Fibroblast of lung (primary cell): ENCODE data around the gene ZNF618. TPM values are rescaled to one million over a fixed set of nuclear protein-coding genes. Genes with fewer than 3 reads are reported as not detected.

Experiments used
- DNase-seq, 2 donors: peaks; one replicate each; pipeline versions ENCODE4 v3.0.0 to v3.0.0-alpha.2; 2010; ENCODE audit warnings: low read depth in 2 of 2
- H2AFZ ChIP-seq: 2 replicates; pipeline ENCODE4 v1.5.1; 2012; ENCODE audit warnings: low read length, control low read depth, inconsistent platforms
- H3K27ac ChIP-seq: 2 replicates; pipeline ENCODE4 v1.5.1; 2011; ENCODE audit warnings: low read length, control low read depth; ENCODE audit not compliant: insufficient read depth
- H3K27me3 ChIP-seq: 2 replicates; pipeline ENCODE4 v1.5.1; 2011; ENCODE audit warnings: mild to moderate bottlenecking, low read length; ENCODE audit not compliant: control insufficient read depth, insufficient read depth
- H3K36me3 ChIP-seq: 2 replicates; pipeline ENCODE4 v1.5.1; 2011; ENCODE audit warnings: low read length; ENCODE audit not compliant: control insufficient read depth, insufficient read depth
- H3K4me1 ChIP-seq: 2 replicates; pipeline ENCODE4 v1.5.1; 2011; ENCODE audit warnings: low read length; ENCODE audit not compliant: control insufficient read depth, insufficient read depth; ENCODE audit errors: extremely low read depth
- H3K4me2 ChIP-seq: 2 replicates; pipeline ENCODE4 v1.5.1; 2011; ENCODE audit warnings: low read length, control low read depth; ENCODE audit not compliant: insufficient read depth; ENCODE audit errors: extremely low read depth
- H3K4me3 ChIP-seq, 4 experiments: fragments of 200-600 bp in 1 of 4; sonication (generic) in 1 of 4; replicated peaks in 1 of 4; 2 replicates each; pipeline ENCODE4 v1.5.1; 2011 to 2016; ENCODE audit warnings: low read length in 4 of 4, low read depth in 3 of 4, mild to moderate bottlenecking in 3 of 4, control low read depth in 2 of 4, inconsistent platforms in 1 of 4, mixed read lengths in 1 of 4; ENCODE audit not compliant: insufficient read depth in 1 of 4; ENCODE audit errors: control extremely low read depth in 1 of 4
- H3K79me2 ChIP-seq: 2 replicates; pipeline ENCODE4 v1.5.1; 2012; ENCODE audit warnings: mild to moderate bottlenecking, low read length, inconsistent platforms; ENCODE audit not compliant: control insufficient read depth, insufficient read depth
- H3K9ac ChIP-seq: 2 replicates; pipeline ENCODE4 v1.5.1; 2011; ENCODE audit warnings: mild to moderate bottlenecking, low read length, control low read depth; ENCODE audit not compliant: insufficient read depth
- H3K9me3 ChIP-seq: 2 replicates; pipeline ENCODE4 v1.5.1; 2012; ENCODE audit warnings: low read depth, low read length; ENCODE audit not compliant: control insufficient read depth, insufficient read depth
- H4K20me1 ChIP-seq: 2 replicates; pipeline ENCODE4 v1.5.1; 2011; ENCODE audit warnings: low read length; ENCODE audit not compliant: control insufficient read depth, insufficient read depth; ENCODE audit errors: extremely low read depth
- EZH2 ChIP-seq: IDR thresholded peaks from 2 replicates; pipeline ENCODE4 v1.5.1; 2012; ENCODE audit warnings: low read length, control low read depth, mild to moderate bottlenecking; ENCODE audit errors: missing control alignments
- polyA plus RNA-seq, 2 donors: library from polyadenylated mRNA; depleted of rRNA in 1 of 2; stranded (reverse) in 1 of 2; unstranded in 1 of 2; fragments of >200 nt; gene quantifications; 2 replicates each; pipeline ENCODE4 v1.2.1, GENCODE V29; 2011 to 2012; ENCODE audit warnings: missing spikeins in 1 of 2
- total RNA-seq: library from RNA; depleted of rRNA; stranded (reverse); fragments of >200 nt; gene quantifications from 2 replicates; pipeline ENCODE4 v1.2.1, GENCODE V29; 2014
- TF ChIP-seq, protein P1 (sequence below), 2 donors: IDR thresholded peaks in 1 of 2; conservative IDR thresholded peaks in 1 of 2; 1 replicate in 1 of 2; 2 replicates in 1 of 2; pipeline ENCODE4 v1.5.1; 2011 to 2012; ENCODE audit warnings: low read length in 2 of 2, control low read depth in 1 of 2, inconsistent platforms in 1 of 2, low read depth in 1 of 2, mild to moderate bottlenecking in 1 of 2

ZNF618 gene
- total and polyA plus RNA-seq, 2 donors (not counting 1 experiment from before 2014, with no cell fraction given): 6.6 to 8.6 TPM

DNA sequence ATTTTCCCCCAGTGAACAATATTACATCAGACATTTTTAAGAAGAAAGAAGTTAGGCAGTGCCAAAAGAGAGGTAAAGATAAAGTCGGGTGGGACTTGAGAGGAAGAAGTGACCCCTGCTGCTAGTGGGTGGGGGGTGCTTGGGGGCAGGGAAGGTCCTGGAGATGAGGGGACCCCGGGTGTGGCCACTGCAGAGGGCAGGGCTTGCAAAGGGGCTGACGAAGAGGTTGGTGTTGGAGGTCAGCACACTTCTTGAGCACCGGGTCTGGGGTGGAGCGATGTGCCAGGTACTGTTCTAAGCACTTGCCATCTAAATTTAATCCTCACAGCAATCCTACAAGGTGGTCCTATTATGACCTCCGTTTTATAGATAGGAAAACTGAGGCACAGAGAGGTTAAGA, 140.0 kb downstream of the ZNF618 start:
- no peaks in the 10 kb centered on the region for H3K79me2 ChIP-seq
- H4K20me1 ChIP-seq: no peaks in the 10 kb centered on the region
- H3K9ac ChIP-seq: no peak overlapping the region
- TF ChIP-seq, protein P1, sequence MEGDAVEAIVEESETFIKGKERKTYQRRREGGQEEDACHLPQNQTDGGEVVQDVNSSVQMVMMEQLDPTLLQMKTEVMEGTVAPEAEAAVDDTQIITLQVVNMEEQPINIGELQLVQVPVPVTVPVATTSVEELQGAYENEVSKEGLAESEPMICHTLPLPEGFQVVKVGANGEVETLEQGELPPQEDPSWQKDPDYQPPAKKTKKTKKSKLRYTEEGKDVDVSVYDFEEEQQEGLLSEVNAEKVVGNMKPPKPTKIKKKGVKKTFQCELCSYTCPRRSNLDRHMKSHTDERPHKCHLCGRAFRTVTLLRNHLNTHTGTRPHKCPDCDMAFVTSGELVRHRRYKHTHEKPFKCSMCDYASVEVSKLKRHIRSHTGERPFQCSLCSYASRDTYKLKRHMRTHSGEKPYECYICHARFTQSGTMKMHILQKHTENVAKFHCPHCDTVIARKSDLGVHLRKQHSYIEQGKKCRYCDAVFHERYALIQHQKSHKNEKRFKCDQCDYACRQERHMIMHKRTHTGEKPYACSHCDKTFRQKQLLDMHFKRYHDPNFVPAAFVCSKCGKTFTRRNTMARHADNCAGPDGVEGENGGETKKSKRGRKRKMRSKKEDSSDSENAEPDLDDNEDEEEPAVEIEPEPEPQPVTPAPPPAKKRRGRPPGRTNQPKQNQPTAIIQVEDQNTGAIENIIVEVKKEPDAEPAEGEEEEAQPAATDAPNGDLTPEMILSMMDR (conservative IDR thresholded peaks at IDR 0.05 in 1 of 2, IDR thresholded peaks at IDR 0.05 in 1 of 2; ENCODE audit: low read depth in 1 of 2, low read length in 2 of 2): no peak
- TF ChIP-seq EZH2: no peak
- H3K27me3 ChIP-seq: no peaks in the 10 kb centered on the region
- H3K9me3 ChIP-seq: no peaks in the 10 kb centered on the region
- DNase-seq: no peak
- H3K27ac ChIP-seq: no peak overlapping the region
- no peak overlapping the region for H2AFZ ChIP-seq
- no peaks in the 10 kb centered on the region for H3K4me1 ChIP-seq
- H3K4me3 ChIP-seq: no peak overlapping the region
- peaks cover 14% of the 10 kb centered on the region for H3K36me3 ChIP-seq
- no peak overlapping the region for H3K4me2 ChIP-seq

- H3K4me2 ChIP-seq: no peak overlapping the region
- TF ChIP-seq, protein P1 (conservative IDR thresholded peaks at IDR 0.05 in 1 of 2, IDR thresholded peaks at IDR 0.05 in 1 of 2; ENCODE audit: low read depth in 1 of 2, low read length in 2 of 2): no peak
- TF ChIP-seq EZH2: no peak
- no peak overlapping the region for H3K4me3 ChIP-seq
- H3K9ac ChIP-seq: no peak overlapping the region
- no peaks in the 10 kb centered on the region for H4K20me1 ChIP-seq
- no peak for DNase-seq
- no peaks in the 10 kb centered on the region for H3K27me3 ChIP-seq
- peaks cover 14% of the 10 kb centered on the region for H3K36me3 ChIP-seq
- no peak overlapping the region for H2AFZ ChIP-seq
- H3K79me2 ChIP-seq: no peaks in the 10 kb centered on the region
- no peak overlapping the region for H3K27ac ChIP-seq
- no peaks in the 10 kb centered on the region for H3K4me1 ChIP-seq
- no peaks in the 10 kb centered on the region for H3K9me3 ChIP-seq
Observed at GRCh38 chr9:114016629-114017423, 140.7 kb downstream of the ZNF618 start.

- Histone ChIP-seq H3K4me1 (no peaks in the 10 kb centered on the region), H3K9me3 (no peaks in the 10 kb centered on the region), H4K20me1 (no peaks in the 10 kb centered on the region), H3K27me3 (no peaks in the 10 kb centered on the region), H3K4me2 (no peak overlapping the region), H3K79me2 (no peaks in the 10 kb centered on the region), H3K4me3 (no peak overlapping the region), H2AFZ (no peak overlapping the region), H3K36me3 (peaks cover 14% of the 10 kb centered on the region), H3K27ac (no peak overlapping the region), H3K9ac (no peak overlapping the region)
- no peak for DNase-seq
- no peak for TF ChIP-seq EZH2
- TF ChIP-seq, protein P1 (conservative IDR thresholded peaks at IDR 0.05 in 1 of 2, IDR thresholded peaks at IDR 0.05 in 1 of 2; ENCODE audit: low read depth in 1 of 2, low read length in 2 of 2): no peak
Observed at GRCh38 chr9:114017741-114018715, 141.9 kb downstream of the ZNF618 start.
